GM10847 (cell line): ENCODE results near the gene FBXO47.

Source experiments
- POLR2A ChIP-seq: IDR thresholded peaks from 2 replicates; pipeline ENCODE4 v1.6.1; 2011; ENCODE audit not compliant: insufficient read length; ENCODE audit errors: extremely low read depth

FBXO47 gene

DNA sequence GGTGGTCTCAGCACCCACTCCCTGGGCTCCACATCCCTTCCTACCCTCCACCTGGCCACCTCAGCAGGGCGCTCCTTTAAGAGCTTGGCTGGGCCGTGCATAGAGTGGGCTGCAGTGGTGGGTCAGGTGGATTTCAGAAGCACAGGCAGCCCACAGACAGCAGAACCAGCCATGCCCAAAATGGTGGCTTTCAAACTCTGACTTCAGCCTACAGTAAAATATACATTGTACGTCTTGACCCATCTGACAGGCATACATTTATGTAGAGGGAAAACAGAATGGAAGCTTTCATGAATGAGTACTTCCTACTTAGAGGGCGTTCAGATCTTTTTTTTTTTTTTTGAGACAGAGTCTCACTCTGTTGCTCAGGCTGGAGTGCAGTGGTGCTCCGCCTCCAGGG is 67.8 kb downstream of the FBXO47 start:
- TF ChIP-seq POLR2A: no peak

DNA sequence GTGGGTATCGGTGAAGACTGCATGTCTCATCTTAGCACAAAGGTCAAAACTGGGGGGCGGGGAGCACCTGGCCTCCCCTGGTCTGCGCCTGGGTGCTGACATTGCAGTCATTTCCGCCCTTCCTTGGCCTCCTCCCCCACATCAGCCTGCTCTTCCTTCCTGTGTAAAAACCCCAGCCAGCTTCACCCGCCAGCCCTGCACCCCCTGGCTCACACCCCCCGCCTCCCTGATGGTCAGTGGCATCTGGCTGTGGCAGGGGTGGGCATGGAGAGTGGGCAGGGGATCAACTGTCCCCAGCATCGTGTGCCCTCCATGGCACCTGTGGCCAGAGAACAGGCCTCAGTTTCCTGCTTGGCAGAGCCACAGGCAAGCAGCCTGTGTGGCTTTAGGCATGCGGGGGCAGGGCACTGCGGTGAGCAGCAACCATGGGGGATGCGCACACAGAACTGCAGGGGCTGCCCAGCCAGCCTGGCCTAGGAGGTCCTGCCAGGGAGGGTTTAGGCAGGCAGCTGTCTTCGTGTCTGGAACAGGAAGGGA is 68.3 kb downstream of the FBXO47 start:
- peak; percentile 42 for TF ChIP-seq POLR2A

GRCh38 chr17:38898291-38898679 is 68.9 kb downstream of the FBXO47 start:
- no peak for TF ChIP-seq POLR2A

DNA sequence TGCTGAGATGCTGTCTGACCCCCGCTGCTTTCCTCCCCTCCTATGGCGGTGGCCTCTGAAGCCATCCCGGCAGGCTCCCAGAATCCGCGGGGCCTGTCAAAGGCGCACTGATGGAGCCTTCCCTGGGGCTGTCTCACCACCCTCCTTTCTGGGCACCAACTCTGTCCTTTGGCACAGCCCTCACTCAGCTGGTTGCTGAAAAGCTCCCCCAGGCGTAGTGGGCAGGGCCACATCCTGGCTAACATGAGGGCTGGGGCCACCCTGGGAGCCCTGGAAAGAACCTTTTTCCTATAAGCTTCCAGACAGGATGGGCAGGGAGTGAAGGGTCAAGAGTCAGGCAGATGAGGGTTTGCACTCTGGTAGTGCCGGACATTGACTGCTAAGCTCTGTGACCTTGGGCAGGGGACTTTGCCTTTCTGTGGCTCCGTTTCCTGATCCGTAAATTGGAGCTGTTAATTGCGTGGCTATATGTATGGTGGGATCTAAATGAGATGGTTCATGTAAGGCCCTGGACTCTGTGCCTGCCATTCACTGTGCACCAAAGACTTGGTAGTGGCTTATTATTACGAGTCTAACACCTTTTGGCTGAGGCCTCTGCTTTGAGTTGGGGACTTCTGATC is 69.4 kb downstream of the FBXO47 start:
- no peak for TF ChIP-seq POLR2A

DNA sequence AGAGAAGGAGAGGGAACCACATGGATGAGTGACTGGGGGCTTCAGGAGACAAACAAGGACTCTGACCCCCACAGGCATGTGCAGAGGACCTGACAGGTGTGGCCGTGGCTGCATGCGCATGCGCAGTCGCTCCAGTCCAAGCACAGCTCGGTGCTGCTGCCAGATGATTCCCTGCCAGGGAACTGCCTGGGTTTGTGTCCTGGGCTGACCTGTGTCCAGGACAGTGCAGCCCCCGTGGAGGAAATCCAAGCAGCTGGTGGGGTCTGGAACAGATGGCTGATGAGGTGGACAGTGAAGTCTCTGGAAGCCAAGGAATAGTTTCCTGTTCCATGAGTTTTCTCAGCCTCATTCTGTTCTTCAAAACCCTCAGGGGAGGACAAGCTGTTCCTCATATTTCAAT is 70.0 kb downstream of the FBXO47 start:
- no peak for TF ChIP-seq POLR2A

GRCh38 chr17:38896346-38896954 is 70.8 kb downstream of the FBXO47 start:
- no peak for TF ChIP-seq POLR2A

DNA sequence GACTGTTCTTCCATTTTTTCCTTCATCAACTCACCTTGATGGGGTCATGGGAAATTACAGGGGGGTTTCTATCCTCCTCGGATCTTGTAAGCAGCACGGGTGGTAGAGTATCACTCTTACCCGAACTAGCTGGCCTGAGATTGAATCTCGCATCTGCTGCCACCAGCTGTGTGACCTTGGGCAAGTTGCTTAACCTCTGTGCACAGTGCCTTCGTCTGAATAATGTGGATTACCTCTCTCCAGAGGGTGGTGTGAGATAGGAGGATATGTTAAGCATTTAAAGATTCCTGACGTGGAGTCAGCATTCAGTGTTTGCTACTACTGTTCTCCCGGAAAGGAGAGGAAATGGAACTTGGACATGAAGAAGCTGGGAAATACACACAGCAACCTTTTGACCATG is 72.9 kb downstream of the FBXO47 start:
- no peak for TF ChIP-seq POLR2A

- no peak for TF ChIP-seq POLR2A
These were observed 73.6 kb downstream of the FBXO47 start for GRCh38 chr17:38893607-38894006.

- no peak for TF ChIP-seq POLR2A
These were observed 74.1 kb downstream of the FBXO47 start for GRCh38 chr17:38893113-38893512.

- TF ChIP-seq POLR2A: no peak
These were observed 74.6 kb downstream of the FBXO47 start for GRCh38 chr17:38892620-38893019.

DNA sequence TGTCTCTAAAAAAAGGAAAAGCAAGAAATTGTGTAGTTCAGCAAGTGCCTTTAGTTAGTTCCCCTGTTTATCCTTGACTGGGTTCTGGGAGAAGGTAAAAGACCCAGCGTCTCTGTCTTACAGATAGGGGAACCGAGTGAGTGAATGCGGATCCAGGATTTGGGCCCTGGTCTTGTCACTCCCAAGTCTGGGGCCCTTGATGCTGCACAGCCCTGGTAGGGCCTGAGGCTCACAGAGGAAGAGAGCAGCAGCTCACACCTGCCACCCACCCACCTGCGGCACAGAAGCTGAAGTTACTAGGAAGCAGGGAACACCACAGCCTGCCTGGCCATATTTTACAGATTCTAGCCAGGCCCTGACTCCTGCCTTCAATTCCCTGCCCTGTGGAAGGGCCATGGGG is 75.1 kb downstream of the FBXO47 start:
- no peak for TF ChIP-seq POLR2A

GRCh38 chr17:38891441-38891840 is 75.8 kb downstream of the FBXO47 start:
- no peak for TF ChIP-seq POLR2A

DNA sequence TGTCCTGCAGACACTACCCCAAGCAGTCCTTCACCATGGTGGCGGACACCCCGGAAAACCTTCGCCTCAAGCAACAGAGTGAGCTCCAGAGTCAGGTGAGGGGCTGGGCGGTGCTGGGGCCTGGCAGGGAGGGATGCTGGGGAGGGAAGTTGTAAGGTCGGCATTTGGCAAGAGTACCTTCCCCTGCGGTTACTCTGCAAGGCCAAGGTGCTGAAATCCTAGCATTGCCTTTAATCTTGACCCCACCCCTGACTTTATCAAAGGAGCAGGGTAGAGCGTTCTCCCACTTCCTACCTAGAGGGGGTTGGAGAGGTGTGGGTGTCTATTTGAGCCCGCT is 76.8 kb downstream of the FBXO47 start:
- no peak for TF ChIP-seq POLR2A

- TF ChIP-seq POLR2A: no peak
These were observed 77.3 kb downstream of the FBXO47 start for GRCh38 chr17:38889745-38890409.

GRCh38 chr17:38888842-38889241 is 78.4 kb downstream of the FBXO47 start:
- no peak for TF ChIP-seq POLR2A

- no peak for TF ChIP-seq POLR2A
These were observed 80.6 kb downstream of the FBXO47 start for GRCh38 chr17:38886643-38887010.
